Kidney (tissue), 14 donors: ENCODE results near the gene DDB1. TPM values are rescaled to one million over a fixed set of nuclear protein-coding genes. Genes with fewer than 3 reads are reported as not detected.
A peak's percentile ranks its signal among the peaks of the same experiment; 100 is the strongest.

Experiments
- DNase-seq, 5 donors: peaks; one replicate each; pipeline ENCODE4 v3.0.0-alpha.2; 2013 to 2020
- FAIRE-seq: peaks from 2 replicates; lab custom pipeline; 2012; peaks lifted over from hg19 to GRCh38; lab: Jason Lieb, UNC
- H3K27ac ChIP-seq, 2 donors: one replicate each; pipeline ENCODE4 v1.7.0; 2013; ENCODE audit warnings: low read depth in 2 of 2, low read length in 2 of 2, inconsistent platforms in 1 of 2
- H3K27me3 ChIP-seq: one replicate; pipeline ENCODE4 v1.7.1; 2013; ENCODE audit warnings: low read length, inconsistent platforms; ENCODE audit not compliant: control insufficient read depth, insufficient read depth
- H3K36me3 ChIP-seq, 3 donors: one replicate each; pipeline versions ENCODE4 v1.7.0 to v1.7.1; 2013; ENCODE audit warnings: low read length in 3 of 3, control low read depth in 1 of 3, inconsistent platforms in 1 of 3; ENCODE audit not compliant: insufficient read depth in 3 of 3, control insufficient read depth in 2 of 3
- H3K4me1 ChIP-seq, 3 donors: one replicate each; pipeline versions ENCODE4 v1.7.0 to v1.7.1; 2013; ENCODE audit warnings: low read length in 3 of 3, inconsistent platforms in 1 of 3, low read depth in 1 of 3; ENCODE audit not compliant: control insufficient read depth in 2 of 3, insufficient read depth in 2 of 3
- H3K4me3 ChIP-seq, 3 donors: one replicate each; pipeline versions ENCODE4 v1.7.0 to v1.8.1; 2013; ENCODE audit warnings: low read length in 3 of 3, control low read depth in 1 of 3, inconsistent platforms in 1 of 3
- H3K9ac ChIP-seq, 3 donors: one replicate each; pipeline versions ENCODE4 v1.7.0 to v1.7.1; 2013; ENCODE audit warnings: low read length in 3 of 3, control low read depth in 1 of 3, inconsistent platforms in 1 of 3
- H3K9me3 ChIP-seq, 3 donors: one replicate each; pipeline versions ENCODE4 v1.7.0 to v1.7.1; 2013; ENCODE audit warnings: low read length in 3 of 3, control low read depth in 1 of 3, inconsistent platforms in 1 of 3; ENCODE audit not compliant: control insufficient read depth in 2 of 3, insufficient read depth in 1 of 3
- intact Hi-C: fragments of 100-400 bp; cut with DNase I; formaldehyde crosslinking; loops from one replicate; pipeline ENCODE4 v1.11.1; 2022
- polyA plus RNA-seq: library from polyadenylated mRNA; stranded (reverse); fragments of 350-450 nt; fragmentation: Illumina TruSeq; extraction: RNeasy Lipid Tissue Mini Kit (QIAGEN cat#74804); gene quantifications from one replicate; pipeline ENCODE4 v1.2.3, GENCODE V29; 2014; ENCODE audit warnings: low read depth, low replicate concordance; ENCODE audit not compliant: insufficient read depth
- total RNA-seq: library from RNA; stranded (reverse); fragmentation: NEBNext Ultra II Directional; extraction: Animal tissue kit (Norgen Biotek cat#: 25700); gene quantifications from one replicate; pipeline ENCODE4 v1.2.1, GENCODE V29; 2021
- TF ChIP-seq, protein P1 (sequence below): IDR thresholded peaks from 3 replicates; pipeline ENCODE4 v1.5.1; 2012; ENCODE audit warnings: mild to moderate bottlenecking, moderate library complexity, borderline replicate concordance; ENCODE audit not compliant: insufficient read depth; ENCODE audit errors: extremely low read depth
- donor health status: control.
- donor health status: control.
- donor health status: control.
- donor health status: control.
- donor health status: control.
- donor health status: DM: yes; HTN: yes; CAD: no.
- donor health status: Normal renal cell carcinoma (clear cell type).

DDB1 gene
- total and polyA plus RNA-seq, 2 donors from 2014 or later = 131 to 185 TPM

- Histone ChIP-seq H3K36me3 (no peaks in the 10 kb centered on the region), H3K27ac (no peak overlapping the region), H3K4me1 (no peaks in the 10 kb centered on the region), H3K4me3 (no peak overlapping the region), H3K9me3 (no peaks in the 10 kb centered on the region), H3K27me3 (no peaks in the 10 kb centered on the region), H3K9ac (no peak overlapping the region)
- TF ChIP-seq, protein P1, sequence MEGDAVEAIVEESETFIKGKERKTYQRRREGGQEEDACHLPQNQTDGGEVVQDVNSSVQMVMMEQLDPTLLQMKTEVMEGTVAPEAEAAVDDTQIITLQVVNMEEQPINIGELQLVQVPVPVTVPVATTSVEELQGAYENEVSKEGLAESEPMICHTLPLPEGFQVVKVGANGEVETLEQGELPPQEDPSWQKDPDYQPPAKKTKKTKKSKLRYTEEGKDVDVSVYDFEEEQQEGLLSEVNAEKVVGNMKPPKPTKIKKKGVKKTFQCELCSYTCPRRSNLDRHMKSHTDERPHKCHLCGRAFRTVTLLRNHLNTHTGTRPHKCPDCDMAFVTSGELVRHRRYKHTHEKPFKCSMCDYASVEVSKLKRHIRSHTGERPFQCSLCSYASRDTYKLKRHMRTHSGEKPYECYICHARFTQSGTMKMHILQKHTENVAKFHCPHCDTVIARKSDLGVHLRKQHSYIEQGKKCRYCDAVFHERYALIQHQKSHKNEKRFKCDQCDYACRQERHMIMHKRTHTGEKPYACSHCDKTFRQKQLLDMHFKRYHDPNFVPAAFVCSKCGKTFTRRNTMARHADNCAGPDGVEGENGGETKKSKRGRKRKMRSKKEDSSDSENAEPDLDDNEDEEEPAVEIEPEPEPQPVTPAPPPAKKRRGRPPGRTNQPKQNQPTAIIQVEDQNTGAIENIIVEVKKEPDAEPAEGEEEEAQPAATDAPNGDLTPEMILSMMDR = no peak
- FAIRE-seq (no peak), DNase-seq (peak in 2 of 5 donors; percentile 30 to 34)
- intact Hi-C loops = no loop called here
These were observed 54.9 kb downstream of the DDB1 start for GRCh38 chr11:61278001-61278470.

- Histone ChIP-seq H3K9me3 (no peaks in the 10 kb centered on the region), H3K4me3 (no peak overlapping the region), H3K9ac (no peak overlapping the region), H3K4me1 (no peaks in the 10 kb centered on the region), H3K27ac (no peak overlapping the region), H3K27me3 (no peaks in the 10 kb centered on the region), H3K36me3 (no peaks in the 10 kb centered on the region)
- DNase-seq (no peak), FAIRE-seq (no peak)
- intact Hi-C loops = no loop called here
- TF ChIP-seq, protein P1 = no peak
These were observed 55.5 kb downstream of the DDB1 start for GRCh38 chr11:61277186-61278000.

GRCh38 chr11:61275191-61275590 is 57.7 kb downstream of the DDB1 start:
- DNase-seq (no peak), FAIRE-seq (no peak)
- Histone ChIP-seq H3K27me3 (no peaks in the 10 kb centered on the region), H3K36me3 (no peaks in the 10 kb centered on the region), H3K9ac (no peak overlapping the region), H3K9me3 (no peaks in the 10 kb centered on the region), H3K4me1 (no peaks in the 10 kb centered on the region), H3K4me3 (no peak overlapping the region), H3K27ac (no peak overlapping the region)
- intact Hi-C loops = no loop called here
- TF ChIP-seq, protein P1 = no peak
